ENCODE measurements around the gene FRY. TPM values are rescaled to one million over a fixed set of nuclear protein-coding genes. Genes with fewer than 3 reads are reported as not detected.

Gene FRY
- total RNA-seq, 1 donor from 2014 or later, result 109 TPM

GRCh38 chr13:32081591-32081990 is 50.0 kb downstream of the FRY start:
- no peak for DNase-seq (ENCODE audit: low spot score)

- DNase-seq (ENCODE audit: low spot score), result no peak
Measured at GRCh38 chr13:32086366-32086765, 54.8 kb downstream of the FRY start.

- DNase-seq (ENCODE audit: low spot score), result no peak
Measured at GRCh38 chr13:32086791-32087441, 55.3 kb downstream of the FRY start.

- no peak for DNase-seq (ENCODE audit: low spot score)
Measured at GRCh38 chr13:32087955-32088747, 56.6 kb downstream of the FRY start.

- no peak for DNase-seq (ENCODE audit: low spot score)
Measured at GRCh38 chr13:32092496-32092895, 60.9 kb downstream of the FRY start.

GRCh38 chr13:32093006-32093405 is 61.4 kb downstream of the FRY start:
- no peak for DNase-seq (ENCODE audit: low spot score)

GRCh38 chr13:32098272-32098671 is 66.7 kb downstream of the FRY start:
- DNase-seq (ENCODE audit: low spot score), result no peak

GRCh38 chr13:32105653-32106313 is 74.2 kb downstream of the FRY start:
- DNase-seq (ENCODE audit: low spot score), result no peak

GRCh38 chr13:32107474-32107873 is 75.9 kb downstream of the FRY start:
- no peak for DNase-seq (ENCODE audit: low spot score)

GRCh38 chr13:32107973-32108372 is 76.4 kb downstream of the FRY start:
- DNase-seq (ENCODE audit: low spot score), result no peak

GRCh38 chr13:32113532-32113931 is 82.0 kb downstream of the FRY start:
- no peak for DNase-seq (ENCODE audit: low spot score)

GRCh38 chr13:32114284-32114950 is 82.8 kb downstream of the FRY start:
- no peak for DNase-seq (ENCODE audit: low spot score)

- no peak for DNase-seq (ENCODE audit: low spot score)
Measured at GRCh38 chr13:32115066-32115465, 83.5 kb downstream of the FRY start.

GRCh38 chr13:32116210-32116609 is 84.6 kb downstream of the FRY start:
- DNase-seq (ENCODE audit: low spot score), result no peak

- DNase-seq (ENCODE audit: low spot score), result no peak
Measured at GRCh38 chr13:32117001-32117400, 85.4 kb downstream of the FRY start.

GRCh38 chr13:32117701-32118100 is 86.1 kb downstream of the FRY start:
- DNase-seq (ENCODE audit: low spot score), result no peak

- no peak for DNase-seq (ENCODE audit: low spot score)
Measured at GRCh38 chr13:32121316-32121715, 89.7 kb downstream of the FRY start.

GRCh38 chr13:32124743-32125142 is 93.2 kb downstream of the FRY start:
- no peak for DNase-seq (ENCODE audit: low spot score)

- DNase-seq (ENCODE audit: low spot score), result peak; percentile 46
Measured at GRCh38 chr13:32125221-32125689, 93.7 kb downstream of the FRY start.

GRCh38 chr13:32125751-32126150 is 94.2 kb downstream of the FRY start:
- DNase-seq (ENCODE audit: low spot score), result no peak

GRCh38 chr13:32126278-32126677 is 94.7 kb downstream of the FRY start:
- DNase-seq (ENCODE audit: low spot score), result no peak

- DNase-seq (ENCODE audit: low spot score), result no peak
Measured at GRCh38 chr13:32126756-32127155, 95.2 kb downstream of the FRY start.

Data from ureter (tissue), 1 donor.